DOHH2 (cell line): ENCODE measurements around the gene GCLM.

Experiments used
- CTCF ChIP-seq: fragments of 200-600 bp; sonication (generic); IDR thresholded peaks from one replicate; pipeline ENCODE4 v1.5.1; 2014; ENCODE audit warnings: antibody characterized with exemption, mild to moderate bottlenecking, low read depth, low read length; ENCODE audit not compliant: poor library complexity, severe bottlenecking
- EZH2phosphoT487 ChIP-seq: fragments of 200-600 bp; sonication (generic); IDR thresholded peaks from 2 replicates; pipeline ENCODE4 v1.6.1; 2017; ENCODE audit warnings: borderline replicate concordance, mild to moderate bottlenecking, antibody characterized with exemption, low read length, moderate library complexity, mixed read lengths

- TF ChIP-seq CTCF (no peak), EZH2phosphoT487 (no peak)
Observed at GRCh38 chr1:93917302-93917701, 8.1 kb upstream of the GCLM start.
